ENCODE results near the gene C1QTNF5.

The C1QTNF5 gene

GRCh38 chr11:119373059-119373920, 32.6 kb upstream of the C1QTNF5 start:
- no peak for DNase-seq (ENCODE audit: low spot score)

- no peak for DNase-seq (ENCODE audit: low spot score)
Observed at GRCh38 chr11:119372260-119373058, 31.8 kb upstream of the C1QTNF5 start.

DNA sequence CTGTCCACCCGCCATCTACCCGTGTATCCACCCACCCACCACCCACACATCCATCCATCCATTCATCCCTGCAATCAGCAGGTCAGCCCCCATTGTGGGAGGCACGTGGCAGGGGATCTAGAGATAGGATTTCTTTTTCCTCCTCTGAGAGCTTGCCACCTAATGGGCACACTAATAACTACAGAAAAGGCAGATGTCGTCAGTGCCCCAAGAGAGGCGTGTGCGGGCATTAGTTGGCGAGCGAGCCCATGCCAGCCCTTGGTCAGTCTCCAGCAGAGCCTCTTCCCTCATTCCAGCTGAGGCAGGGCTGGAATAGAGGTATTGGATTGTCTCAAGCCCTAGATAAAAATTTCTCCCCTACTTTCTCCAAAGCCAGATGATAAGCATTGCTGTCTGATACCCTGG, 31.1 kb upstream of the C1QTNF5 start:
- no peak for DNase-seq (ENCODE audit: low spot score)

GRCh38 chr11:119371067-119371601, 30.5 kb upstream of the C1QTNF5 start:
- no peak for DNase-seq (ENCODE audit: low spot score)

GRCh38 chr11:119370486-119371046, 29.9 kb upstream of the C1QTNF5 start:
- DNase-seq (ENCODE audit: low spot score), result no peak

DNA sequence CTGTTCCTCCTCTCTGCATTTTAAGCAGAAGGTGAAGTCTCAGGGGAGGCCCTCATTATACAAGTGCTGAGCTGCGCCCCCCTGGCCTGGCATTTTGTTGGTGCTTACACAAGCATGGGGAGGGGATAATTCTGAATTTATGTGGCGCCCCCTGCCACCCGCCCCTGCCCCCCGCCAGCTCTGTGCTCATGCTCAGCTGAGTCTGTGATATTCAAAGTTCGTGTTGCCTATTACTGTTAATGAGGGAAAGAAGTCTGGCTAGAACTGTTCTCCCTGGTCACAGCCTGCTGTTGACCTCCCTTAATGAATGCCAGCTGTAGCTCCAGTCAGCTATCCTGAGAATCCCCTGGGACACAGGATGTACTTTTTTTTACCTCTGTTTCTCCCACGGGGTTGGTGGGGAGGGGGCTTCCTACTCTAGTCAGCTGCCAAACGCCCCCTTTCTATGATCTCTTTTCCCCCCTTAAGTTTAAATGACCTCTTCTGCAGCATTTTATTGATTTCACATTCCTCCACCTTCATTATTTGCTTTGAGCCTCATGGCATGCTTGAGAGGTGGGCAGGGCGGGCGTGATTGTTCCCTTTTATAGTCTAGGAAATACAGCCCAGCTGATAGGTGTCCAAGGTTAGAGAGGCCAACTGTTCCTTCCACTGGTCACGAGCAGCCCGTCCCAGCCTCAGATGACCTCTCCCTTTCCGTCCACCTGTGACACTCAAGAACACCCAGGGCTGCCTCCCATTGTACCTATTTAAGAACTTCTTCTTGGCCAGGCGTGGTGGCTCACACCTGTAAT, 28.6 kb upstream of the C1QTNF5 start:
- DNase-seq (ENCODE audit: low spot score), result peak; percentile 58

DNA sequence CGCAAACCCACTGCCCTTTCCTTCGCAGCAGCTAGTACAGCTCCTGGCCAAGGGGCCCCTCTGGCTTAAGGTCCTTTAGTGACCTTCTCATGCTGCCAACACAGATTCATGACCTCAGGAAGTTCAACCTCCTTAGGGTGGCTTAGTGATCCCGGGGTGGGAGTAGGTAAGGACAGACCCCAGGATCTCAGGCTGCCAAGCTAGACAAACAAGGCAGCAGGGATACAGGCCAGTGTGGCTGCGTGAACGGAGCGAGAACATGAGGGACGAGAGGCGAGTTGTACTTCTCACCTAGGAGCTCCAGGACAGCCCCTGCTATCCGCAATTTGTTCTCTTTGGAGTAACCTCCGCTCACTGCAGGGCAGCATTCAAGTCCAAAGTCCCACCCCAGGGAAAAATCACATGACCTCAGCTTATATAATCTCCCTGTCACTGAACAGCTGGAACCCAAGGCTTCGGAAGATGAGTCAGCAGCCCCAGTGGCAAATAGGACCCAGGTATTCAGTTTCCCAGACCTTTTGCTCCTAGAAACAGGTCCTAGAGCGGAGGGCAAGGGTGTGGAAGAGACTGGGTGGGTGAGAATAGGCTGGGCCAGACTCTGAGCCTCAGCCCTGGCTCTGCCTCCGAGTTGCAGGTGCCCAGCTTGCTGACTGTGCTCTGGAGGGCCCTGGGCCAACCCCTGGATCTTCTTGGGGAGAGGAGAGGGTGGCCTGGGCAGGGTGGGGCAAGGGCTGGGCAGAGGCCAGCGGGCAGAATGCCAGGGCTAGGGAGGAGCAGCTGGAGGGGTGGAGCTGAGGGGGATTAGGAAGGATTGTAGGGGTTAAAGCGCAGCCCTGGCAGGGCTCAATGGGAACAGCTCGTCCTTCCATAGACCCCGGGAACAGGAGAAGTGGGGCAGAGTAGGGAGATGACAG, 27.7 kb upstream of the C1QTNF5 start:
- DNase-seq (ENCODE audit: low spot score), result no peak

- DNase-seq (ENCODE audit: low spot score), result no peak
Observed at GRCh38 chr11:119367661-119368120, 27.0 kb upstream of the C1QTNF5 start.

DNA sequence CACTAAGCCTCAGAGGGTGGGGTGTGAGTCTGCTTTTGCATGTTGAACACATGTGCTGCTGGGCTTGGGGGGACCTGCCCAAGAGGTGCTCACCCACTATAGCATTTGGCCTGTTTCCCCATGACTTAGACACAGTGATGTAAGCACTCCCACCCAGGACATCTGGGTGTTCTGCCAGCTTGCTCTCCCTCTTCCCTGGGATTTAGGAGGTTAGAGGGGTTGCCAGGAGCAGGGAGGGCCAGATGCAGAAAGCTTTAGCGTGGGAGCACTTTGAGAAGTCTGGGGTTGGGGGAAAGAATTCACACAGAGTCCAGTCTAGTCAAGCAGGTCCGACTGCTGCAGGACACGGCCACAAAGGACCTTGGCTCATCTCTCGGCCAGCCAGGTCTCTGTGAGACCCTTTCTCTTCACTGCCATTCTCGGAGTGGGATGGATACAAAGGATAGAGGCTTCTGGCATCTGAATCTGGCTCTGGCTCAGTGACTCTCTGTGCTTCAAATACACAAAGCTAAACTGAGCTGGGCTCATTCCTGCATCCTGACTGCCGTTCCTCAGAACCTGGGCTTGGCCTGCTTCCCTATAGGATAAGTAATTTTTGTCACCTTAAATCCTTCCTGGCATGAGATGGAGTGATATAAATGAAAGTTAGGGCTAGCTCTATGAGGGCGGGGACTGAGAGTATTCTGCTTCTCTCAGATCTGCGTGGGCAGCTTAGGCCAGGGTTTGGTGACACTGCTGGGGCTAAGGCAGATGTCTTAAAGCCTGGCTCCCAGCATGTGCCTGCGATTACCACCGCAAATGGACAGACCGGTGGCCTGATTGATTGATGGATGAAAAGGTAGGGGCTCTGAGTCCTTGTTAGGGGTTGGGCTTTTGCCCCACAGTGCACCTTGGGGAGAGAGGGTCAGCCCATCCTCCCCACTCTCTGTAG, 26.3 kb upstream of the C1QTNF5 start:
- no peak for DNase-seq (ENCODE audit: low spot score)

GRCh38 chr11:119365071-119365591, 24.4 kb upstream of the C1QTNF5 start:
- DNase-seq (ENCODE audit: low spot score), result no peak

DNA sequence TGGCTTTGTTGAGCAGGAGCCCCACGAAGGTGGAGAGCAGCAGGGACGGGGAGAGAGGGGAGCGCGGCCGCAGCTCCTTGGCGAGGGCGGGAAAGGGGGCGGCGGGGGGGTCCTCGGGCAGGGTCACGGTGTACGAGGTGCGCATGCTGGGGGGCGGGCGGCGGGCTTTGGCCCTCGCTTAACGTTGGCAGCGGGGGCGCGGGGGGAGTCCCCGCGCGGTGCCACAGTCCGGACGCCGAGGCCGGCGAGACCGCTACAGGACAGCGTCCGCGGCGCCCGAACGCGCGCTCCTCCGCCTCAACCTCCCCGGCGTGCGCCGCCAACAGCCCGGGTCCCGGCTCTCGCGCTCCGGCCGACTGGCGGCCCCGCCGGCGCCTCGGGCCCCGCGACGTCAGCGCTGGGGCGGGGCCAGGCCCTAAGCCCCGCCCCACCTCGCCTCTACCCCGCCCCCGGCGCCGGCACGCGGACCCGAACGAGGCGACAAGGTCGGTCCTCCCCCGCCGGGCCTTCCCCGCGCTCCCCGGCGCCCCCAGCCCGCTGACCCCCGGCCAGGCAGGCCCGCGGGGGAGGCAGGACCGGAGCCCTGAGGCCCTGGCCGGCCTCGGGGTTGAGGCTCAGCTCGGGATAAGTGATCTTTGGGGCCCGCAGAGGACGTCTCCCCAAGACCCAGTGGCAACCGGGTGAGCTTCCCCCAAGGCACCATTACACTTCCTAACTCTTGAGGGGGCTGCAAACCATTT, 23.3 kb upstream of the C1QTNF5 start:
- no peak for DNase-seq (ENCODE audit: low spot score)

- no peak for DNase-seq (ENCODE audit: low spot score)
Observed at GRCh38 chr11:119363081-119363850, 22.6 kb upstream of the C1QTNF5 start.

DNA sequence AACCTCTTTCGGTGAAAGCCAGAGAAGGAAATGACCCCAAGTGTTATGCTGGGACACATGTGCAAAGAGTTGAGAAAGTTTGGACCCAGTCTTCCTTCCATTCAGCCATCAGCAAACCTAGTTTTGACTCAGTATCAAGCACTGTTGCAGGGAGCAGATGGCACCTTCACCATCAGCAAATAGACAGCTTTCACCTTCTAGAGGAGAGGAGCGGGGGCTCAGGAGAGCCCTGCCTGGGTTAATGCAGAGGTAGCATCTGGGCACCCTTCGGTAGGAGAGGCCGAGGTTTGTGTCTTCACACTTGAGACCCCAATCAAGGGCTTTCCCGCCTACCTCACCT, 22.0 kb upstream of the C1QTNF5 start:
- no peak for DNase-seq (ENCODE audit: low spot score)

DNA sequence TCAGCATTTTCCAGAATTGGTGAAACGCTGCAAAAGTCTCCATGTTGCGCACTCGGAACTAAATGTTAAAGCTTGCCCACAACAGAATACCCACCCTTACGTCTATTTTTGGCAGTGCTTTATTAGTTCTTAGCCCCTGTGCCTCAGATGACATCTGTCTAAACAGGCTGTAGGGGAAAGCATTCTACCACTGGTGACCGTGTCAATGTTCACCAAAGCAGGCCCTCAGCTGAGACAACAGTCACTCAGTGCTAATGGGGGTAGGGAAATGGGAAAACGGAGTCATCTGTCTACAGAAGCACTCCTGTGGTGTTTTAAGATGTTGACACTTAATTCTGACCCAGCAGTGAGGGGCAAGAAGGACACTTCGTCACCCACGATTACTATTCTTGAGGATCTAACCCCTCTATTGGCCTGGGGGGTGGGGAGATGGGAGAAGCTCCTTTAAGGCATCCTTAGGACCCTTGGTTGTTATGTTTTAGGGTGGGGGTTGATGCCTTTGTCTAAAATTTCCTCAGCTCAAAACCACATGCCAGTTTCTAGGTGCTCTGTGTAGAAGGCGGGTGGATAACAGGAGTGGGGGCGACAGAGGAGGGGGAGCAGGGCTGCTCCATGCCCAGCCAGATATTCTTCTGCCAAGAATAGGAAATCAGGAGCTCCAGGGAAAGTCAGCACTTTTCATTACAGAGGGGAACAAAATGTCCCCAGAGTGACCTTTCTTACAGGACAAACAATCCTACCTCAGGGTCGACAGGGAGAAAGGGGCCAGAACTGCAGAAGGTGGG, 21.4 kb upstream of the C1QTNF5 start:
- no peak for DNase-seq (ENCODE audit: low spot score)

GRCh38 chr11:119361056-119361787, 20.5 kb upstream of the C1QTNF5 start:
- peak; percentile 43 for DNase-seq (ENCODE audit: low spot score)

Measured in SK-N-DZ (cell line).